Endothelial cell of umbilical vein (primary cell): Measurements from ENCODE around the gene GIGYF2. TPM values are rescaled to one million over a fixed set of nuclear protein-coding genes. Genes with fewer than 3 reads are reported as not detected.

Experiments used
- BruUV-seq: library from RNA; stranded (reverse); fragments of 400-500 nt; replicated peaks from 2 replicates; lab custom pipeline; 2021; lab: Mats Ljungman, UMichigan
- CTCF ChIA-PET: fragments of 300-600, 350-600 bp; sonication (Branson Sonifier 250); formaldehyde crosslinking; loops from one replicate; lab custom pipeline; 2021; ENCODE audit warnings: antibody characterized with exemption, inconsistent platforms; lab: Charles Lee
- POLR2A ChIA-PET: fragments of 300-600, 350-600 bp; sonication (Branson Sonifier 250); formaldehyde crosslinking; loops from one replicate; lab custom pipeline; 2021; ENCODE audit warnings: antibody characterized with exemption, inconsistent platforms; lab: Charles Lee
- DNase-seq: peaks from one replicate; pipeline ENCODE4 v3.0.0-alpha.2; 2011; ENCODE audit warnings: low read depth, low spot score
- FAIRE-seq: peaks from 2 replicates; lab custom pipeline; 2011; peaks lifted over from hg19 to GRCh38; lab: Jason Lieb, UNC
- H2AFZ ChIP-seq: 2 replicates; pipeline ENCODE4 v1.6.0; 2012; ENCODE audit warnings: low read depth, low read length, control low read depth, inconsistent platforms
- H3K27ac ChIP-seq: 2 replicates; pipeline ENCODE4 v1.5.1; 2011; ENCODE audit warnings: low read depth, mild to moderate bottlenecking, control low read depth, low read length, moderate library complexity; ENCODE audit not compliant: insufficient read depth
- H3K27me3 ChIP-seq, 2 experiments: 2 replicates each; pipeline versions ENCODE4 v1.6.0 to v1.6.1; 2011; ENCODE audit warnings: low read length in 2 of 2, mixed read lengths in 1 of 2; ENCODE audit not compliant: control insufficient read depth in 2 of 2, insufficient read depth in 2 of 2
- H3K36me3 ChIP-seq, 2 experiments: 2 replicates in 1 of 2; 3 replicates in 1 of 2; pipeline ENCODE4 v1.5.1; 2011; ENCODE audit warnings: low read length in 2 of 2, mild to moderate bottlenecking in 1 of 2, moderate library complexity in 1 of 2; ENCODE audit not compliant: control insufficient read depth in 2 of 2, insufficient read depth in 2 of 2; ENCODE audit errors: extremely low read depth in 1 of 2
- H3K4me1 ChIP-seq: 3 replicates; pipeline ENCODE4 v1.5.1; 2011; ENCODE audit warnings: mild to moderate bottlenecking, low read length; ENCODE audit not compliant: control insufficient read depth, insufficient read depth; ENCODE audit errors: extremely low read depth
- H3K4me2 ChIP-seq: 2 replicates; pipeline ENCODE4 v1.6.1; 2011; ENCODE audit warnings: low read length, control low read depth, mixed read lengths; ENCODE audit not compliant: insufficient read depth
- H3K4me3 ChIP-seq, 3 experiments: fragments of 200-600 bp in 1 of 3; sonication (generic), shearing (Covaris generic) in 1 of 3; replicated peaks in 1 of 3; 2 replicates each; pipeline ENCODE4 v1.5.1; 2011 to 2016; ENCODE audit warnings: control low read depth in 3 of 3, low read length in 3 of 3, mild to moderate bottlenecking in 2 of 3, inconsistent platforms in 1 of 3, low read depth in 1 of 3, moderate library complexity in 1 of 3; ENCODE audit not compliant: insufficient read depth in 1 of 3
- H3K79me2 ChIP-seq: 2 replicates; pipeline ENCODE4 v1.6.0; 2012; ENCODE audit warnings: low read length, inconsistent platforms; ENCODE audit not compliant: control insufficient read depth, insufficient read depth
- H3K9ac ChIP-seq: replicated peaks from 2 replicates; pipeline ENCODE3; 2011; ENCODE audit warnings: low read length, control low read depth; ENCODE audit not compliant: insufficient read depth; ENCODE audit errors: extremely low read depth
- H3K9me1 ChIP-seq: replicated peaks from 3 replicates; pipeline ENCODE4 v1.6.0; 2011; ENCODE audit warnings: mild to moderate bottlenecking, low read length; ENCODE audit not compliant: control insufficient read depth, insufficient read depth; ENCODE audit errors: extremely low read depth
- H3K9me3 ChIP-seq: replicated peaks from 2 replicates; pipeline ENCODE4 v1.5.1; 2012; ENCODE audit warnings: low read length, inconsistent platforms; ENCODE audit not compliant: control insufficient read depth, insufficient read depth
- H4K20me1 ChIP-seq: replicated peaks from 2 replicates; pipeline ENCODE3; 2011; ENCODE audit warnings: mild to moderate bottlenecking, low read length; ENCODE audit not compliant: control insufficient read depth, insufficient read depth; ENCODE audit errors: extremely low read depth
- CTCF ChIP-seq, 2 donors: IDR thresholded peaks; 1 replicate in 1 of 2; 2 replicates in 1 of 2; pipeline ENCODE4 v1.5.1; 2011; ENCODE audit warnings: low read length in 2 of 2, mild to moderate bottlenecking in 2 of 2, moderate library complexity in 2 of 2, control low read depth in 1 of 2, inconsistent platforms in 1 of 2, low read depth in 1 of 2; ENCODE audit not compliant: insufficient read depth in 1 of 2; ENCODE audit errors: extremely low read depth in 1 of 2
- EZH2 ChIP-seq: IDR thresholded peaks from 2 replicates; pipeline ENCODE4 v1.6.1; 2012; ENCODE audit warnings: borderline replicate concordance, low read depth, mild to moderate bottlenecking, moderate library complexity, low read length, inconsistent platforms; ENCODE audit not compliant: severe bottlenecking
- FOS ChIP-seq: IDR thresholded peaks from 2 replicates; pipeline ENCODE4 v1.6.1; 2011; ENCODE audit warnings: mild to moderate bottlenecking, low read length, moderate library complexity, borderline replicate concordance; ENCODE audit not compliant: insufficient read depth
- GATA2 ChIP-seq: IDR thresholded peaks from 2 replicates; pipeline ENCODE4 v1.7.0; 2011; ENCODE audit warnings: low read depth, mild to moderate bottlenecking, moderate library complexity, mixed read lengths, low read length; ENCODE audit not compliant: insufficient read length, insufficient read depth
- JUN ChIP-seq: IDR thresholded peaks from 2 replicates; pipeline ENCODE4 v1.6.1; 2011; ENCODE audit warnings: borderline replicate concordance, low read depth; ENCODE audit not compliant: insufficient read length, insufficient read depth
- MAX ChIP-seq: IDR thresholded peaks from 2 replicates; pipeline ENCODE4 v1.6.1; 2011; ENCODE audit not compliant: insufficient read depth, insufficient read length
- MYC ChIP-seq: IDR thresholded peaks from one replicate; pipeline ENCODE4 v1.6.1; 2011; ENCODE audit warnings: mild to moderate bottlenecking, low read depth, low read length
- POLR2A ChIP-seq: IDR thresholded peaks from 2 replicates; pipeline ENCODE4 v1.6.1; 2012; ENCODE audit warnings: low read depth, mild to moderate bottlenecking, control low read depth, low read length
- POLR2AphosphoS5 ChIP-seq: IDR thresholded peaks from 2 replicates; pipeline ENCODE4 v1.6.1; 2012; ENCODE audit warnings: low read depth, mild to moderate bottlenecking, control low read depth, low read length, moderate library complexity; ENCODE audit not compliant: insufficient read depth
- dilution Hi-C: fragments of 300-500 bp; cut with MboI; formaldehyde crosslinking; loops from one replicate; pipeline ENCODE4 v1.15.0; 2019; ENCODE audit warnings: low sequenced_read_pairs; ENCODE audit not compliant: extremely low pct_ligation_motif_present
- intact Hi-C: fragments of 100-400 bp; cut with micrococcal nuclease; formaldehyde crosslinking; loops from one replicate; pipeline ENCODE4 v1.10.0; 2022
- polyA plus RNA-seq, 4 experiments: library from polyadenylated mRNA; depleted of rRNA in 3 of 4; stranded (reverse) in 3 of 4; unstranded in 1 of 4; fragments of >200 nt; gene quantifications; 2 replicates each; pipeline versions ENCODE4 v1.2.1 to v1.2.3, GENCODE V29; 2011 to 2012; ENCODE audit warnings: missing spikeins in 1 of 4
- total RNA-seq: library from RNA; stranded (reverse); gene quantifications from 2 replicates; pipeline ENCODE4 v1.2.3, GENCODE V29; 2021

GIGYF2 gene
- total and polyA plus RNA-seq, 2 donors (not counting 3 experiments of a cell fraction or from before 2014, with no cell fraction given), result 22.9 to 56.4 TPM

- dilution Hi-C loops, result no loop called here
- no peak for TF ChIP-seq FOS
- TF ChIP-seq POLR2A, result no peak
- TF ChIP-seq EZH2, result no peak
- no peak for TF ChIP-seq MAX
- TF ChIP-seq JUN, result no peak
- no peak for TF ChIP-seq CTCF (IDR thresholded peaks at IDR 0.05; ENCODE audit: extremely low read depth in 1 of 2, insufficient read depth in 1 of 2, low read depth in 1 of 2, low read length in 2 of 2)
- TF ChIP-seq POLR2AphosphoS5, result no peak
- TF ChIP-seq MYC, result no peak
- no peak for TF ChIP-seq GATA2
- Histone ChIP-seq H3K79me2 (no peaks in the 10 kb centered on the region), H3K4me3 (no peak overlapping the region), H3K4me1 (peaks cover 10% of the 10 kb centered on the region), H4K20me1 (no peaks in the 10 kb centered on the region), H2AFZ (no peak overlapping the region), H3K4me2 (no peak overlapping the region), H3K27ac (no peak overlapping the region), H3K27me3 (no peaks in the 10 kb centered on the region), H3K9me3 (no peaks in the 10 kb centered on the region), H3K9ac (no peak overlapping the region), H3K9me1 (no peaks in the 10 kb centered on the region), H3K36me3 (no peaks in the 10 kb centered on the region)
- no peak for FAIRE-seq
- DNase-seq, result no peak
- no TSS peak for BruUV-seq
- intact Hi-C loops, result no loop called here
- CTCF ChIA-PET, result interaction anchor here (0.7 kb wide), 1 partner anchor 44 kb away, joined by 3 read pairs; no protein-coding TSS in a partner anchor
- POLR2A ChIA-PET, result no interaction called here
Measured at GRCh38 chr2:232896720-232897597, 199.8 kb downstream of the GIGYF2 start.
